Effector CD8-positive, alpha-beta T cell (primary cell): ENCODE measurements around the gene FAT1.

Experiments
- DNase-seq: peaks from one replicate; lab custom pipeline; 2025; lab: John Stamatoyannopoulos, UW

The FAT1 gene

GRCh38 chr4:186569533-186570192 lies 154.0 kb downstream of the FAT1 start:
- DNase-seq = no peak

GRCh38 chr4:186566068-186566467 lies 157.6 kb downstream of the FAT1 start:
- no peak for DNase-seq

DNA sequence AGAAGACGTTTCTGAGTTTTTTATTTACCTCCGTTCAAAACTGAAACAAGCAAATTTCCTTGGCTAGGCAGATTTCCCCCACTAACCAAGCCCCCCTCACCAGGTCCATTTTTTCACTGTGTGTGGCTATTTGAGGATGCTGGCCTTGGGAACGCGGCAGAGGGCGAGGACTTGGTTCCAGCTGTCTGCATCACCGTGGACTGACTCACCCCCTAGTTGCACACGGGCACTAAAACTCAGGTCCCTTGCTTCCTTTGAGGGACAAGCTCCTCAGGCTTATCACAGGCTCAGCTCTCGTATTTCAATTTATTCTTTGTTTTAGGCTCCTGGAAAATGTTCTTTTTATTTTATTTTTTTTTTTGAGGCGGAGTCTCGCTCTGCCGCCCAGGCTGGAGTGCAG lies 159.9 kb downstream of the FAT1 start:
- no peak for DNase-seq

DNA sequence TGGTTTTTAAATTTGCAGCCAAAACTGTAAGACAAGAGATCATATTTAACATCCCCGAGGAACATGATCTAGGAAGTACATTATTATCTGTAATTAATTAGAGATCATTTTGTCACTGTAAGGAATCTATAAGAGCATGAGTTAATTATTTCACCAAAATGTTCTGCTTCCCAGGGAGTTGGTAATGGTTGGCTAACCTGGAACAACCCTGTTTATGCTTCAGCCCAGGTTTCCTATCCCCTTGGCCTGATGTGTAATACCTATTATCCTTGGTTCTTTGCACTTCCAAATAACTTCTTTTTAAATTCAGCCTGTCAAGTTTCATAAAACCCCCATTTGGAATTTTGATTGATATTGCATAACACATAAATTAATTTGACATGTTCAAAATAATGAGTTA lies 161.9 kb downstream of the FAT1 start:
- no peak for DNase-seq

DNA sequence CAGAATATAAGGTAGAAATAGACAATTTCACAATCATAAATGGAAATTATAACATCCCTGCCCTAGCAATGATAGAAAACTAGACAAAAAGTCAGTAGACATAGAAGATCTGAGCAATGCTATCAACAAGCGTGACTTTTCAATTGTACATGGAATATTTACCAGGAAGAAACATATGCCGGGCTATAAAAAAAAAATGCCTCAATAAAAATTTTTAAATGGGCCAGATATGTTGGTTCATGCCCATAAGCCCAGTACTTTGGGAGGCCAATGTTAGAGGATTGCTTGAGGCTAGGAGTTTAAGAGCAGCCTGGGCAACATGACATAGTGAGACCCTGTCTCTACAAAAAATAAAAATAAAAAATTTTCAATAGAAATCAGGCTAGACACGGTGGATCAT lies 163.0 kb downstream of the FAT1 start:
- DNase-seq = no peak

- no peak for DNase-seq
Measured at GRCh38 chr4:186557486-186557885, 166.2 kb downstream of the FAT1 start.

DNA sequence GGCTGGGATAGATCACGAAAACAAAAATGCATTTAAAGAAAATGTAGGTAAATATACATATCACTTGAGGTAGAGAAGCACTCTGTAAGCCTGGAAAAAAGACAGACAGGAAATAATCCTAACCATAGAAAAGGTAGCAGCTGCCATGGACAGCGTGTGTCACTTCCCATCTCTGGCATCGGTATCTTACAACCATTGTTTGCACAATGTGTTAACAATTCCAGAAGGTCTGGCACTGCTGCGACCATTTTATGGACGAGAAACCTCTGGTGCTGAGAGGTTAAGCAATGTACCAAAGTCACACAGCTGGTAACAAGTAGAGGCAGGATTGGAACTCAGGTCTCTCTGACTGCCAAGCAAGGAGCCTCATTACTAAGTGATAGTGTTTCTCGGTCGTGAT lies 166.6 kb downstream of the FAT1 start:
- no peak for DNase-seq

DNA sequence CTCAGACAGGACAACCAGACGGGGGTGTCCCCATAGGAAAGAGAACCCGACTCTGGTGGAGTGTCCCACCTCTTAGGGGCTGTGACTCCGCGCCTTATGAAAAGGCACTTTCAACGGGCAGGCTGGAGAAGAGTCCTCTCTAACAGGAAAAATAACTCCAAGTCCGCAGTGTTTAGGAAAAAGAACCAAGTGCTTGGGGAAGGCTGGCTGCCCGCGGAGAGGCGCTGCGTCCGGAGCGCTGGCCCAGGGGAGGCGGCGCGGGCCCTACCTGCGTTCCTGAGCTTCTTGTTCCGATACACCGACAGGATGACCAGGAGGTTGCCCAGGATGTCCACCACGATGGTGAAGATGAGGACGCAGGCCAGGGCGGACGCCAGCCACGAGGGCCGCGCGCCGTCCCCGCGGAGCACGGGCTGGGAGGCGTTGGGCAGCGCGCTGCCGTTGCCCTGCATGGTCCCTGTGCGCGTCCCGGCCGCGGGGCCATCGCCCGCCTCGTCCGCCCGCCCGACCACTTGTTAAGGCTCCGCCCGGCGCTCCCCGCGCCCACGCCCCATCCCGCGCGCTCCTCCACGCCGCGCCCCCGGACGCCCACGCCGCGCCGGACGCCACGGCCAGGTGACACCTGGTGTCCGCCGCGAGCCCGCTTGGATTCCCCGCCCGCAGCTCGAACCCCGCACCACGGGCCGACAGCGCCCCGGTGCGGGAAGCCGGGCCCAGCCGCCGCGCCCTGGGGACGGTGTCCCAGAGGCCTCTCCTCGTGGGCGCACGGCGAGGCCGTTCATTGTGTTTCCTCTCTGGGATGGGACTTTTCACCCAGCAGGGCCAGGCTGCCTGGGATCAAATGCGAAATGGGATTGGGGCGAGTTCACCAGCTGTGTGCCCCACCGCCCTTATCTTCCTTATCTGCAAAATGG lies 168.5 kb downstream of the FAT1 start, which contains the start of gene MTNR1A:
MTNR1A (minus strand) TSS at position 654 of the 914 bp plus-strand sequence; CDS start at position 452, 202 bp downstream.
- DNase-seq = no peak

DNA sequence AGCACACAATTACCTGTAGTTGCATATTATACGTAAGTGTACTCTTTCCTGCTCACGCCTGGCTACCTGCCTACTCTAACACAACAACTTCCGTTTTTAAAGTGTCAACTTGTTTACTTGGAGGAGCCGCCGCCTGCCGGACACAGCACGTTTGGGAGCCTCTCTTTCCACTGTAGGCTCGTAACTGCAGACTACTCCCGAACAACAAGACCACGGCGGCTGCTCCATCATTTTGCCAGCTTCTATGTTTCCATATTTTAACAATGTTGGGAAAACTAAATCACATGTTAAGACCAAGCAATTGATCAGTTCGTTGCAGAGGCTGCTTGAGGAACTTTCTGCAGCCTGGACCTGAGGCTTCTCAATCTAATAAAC lies 169.1 kb downstream of the FAT1 start:
- no peak for DNase-seq

DNA sequence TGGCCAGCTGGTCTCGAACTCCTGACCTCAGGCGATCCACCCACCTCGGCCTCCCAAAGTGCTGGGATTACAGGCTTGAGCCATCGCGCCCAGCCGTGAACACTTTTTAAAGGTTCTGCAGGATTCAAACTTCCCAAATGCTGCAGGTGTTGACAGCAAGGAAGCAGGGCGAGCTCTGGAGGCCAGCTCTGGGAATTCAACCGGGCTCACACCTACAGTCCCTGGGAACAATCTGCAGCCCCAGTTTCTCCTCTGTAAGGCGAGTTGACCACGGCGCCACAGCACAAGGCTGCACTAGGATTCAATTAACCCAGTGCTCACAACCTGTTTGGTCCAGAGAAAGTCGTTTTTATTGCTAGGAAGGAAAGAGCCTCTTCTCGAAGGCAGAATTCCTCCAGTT lies 169.9 kb downstream of the FAT1 start:
- no peak for DNase-seq

DNA sequence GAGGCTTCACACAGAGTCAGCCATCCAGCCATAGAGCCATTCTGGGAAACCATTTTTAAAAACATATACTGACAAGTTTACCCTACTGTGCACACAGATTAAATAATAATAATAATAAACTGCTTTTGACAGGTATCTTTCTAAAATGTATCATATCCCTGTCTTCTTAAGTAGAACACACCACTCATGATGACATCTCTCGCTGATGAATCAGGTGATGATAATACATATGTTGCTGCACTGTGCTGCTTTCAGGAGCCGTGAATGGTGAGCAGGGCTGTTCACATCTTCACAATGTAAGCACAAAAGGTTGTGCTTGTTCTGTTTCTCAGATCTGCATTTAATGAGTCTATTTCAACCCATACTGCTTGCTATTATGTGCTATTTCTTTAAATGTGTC lies 171.8 kb downstream of the FAT1 start:
- no peak for DNase-seq

- DNase-seq = no peak
Measured at GRCh38 chr4:186545436-186545835, 178.2 kb downstream of the FAT1 start.

DNA sequence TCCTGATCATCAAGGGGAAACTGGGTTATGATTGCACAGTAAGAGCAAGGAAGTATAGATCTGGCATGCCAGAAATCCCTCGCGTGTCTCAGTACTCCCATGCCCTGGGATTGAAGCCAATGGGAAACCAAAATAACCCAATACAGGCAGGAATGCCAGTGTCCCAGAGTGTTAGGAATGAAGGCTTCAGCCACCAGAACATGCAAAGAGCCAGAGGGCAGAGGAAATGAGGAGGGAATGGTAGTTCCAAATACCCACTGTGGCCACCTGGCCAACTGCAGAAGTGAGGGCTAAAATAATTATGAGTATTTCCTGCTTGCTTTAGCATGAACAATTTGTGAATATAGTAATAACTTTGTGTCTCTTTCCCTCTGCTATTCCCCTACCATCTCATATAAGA lies 180.4 kb downstream of the FAT1 start:
- DNase-seq = no peak

- no peak for DNase-seq
Measured at GRCh38 chr4:186541801-186542200, 181.9 kb downstream of the FAT1 start.

DNA sequence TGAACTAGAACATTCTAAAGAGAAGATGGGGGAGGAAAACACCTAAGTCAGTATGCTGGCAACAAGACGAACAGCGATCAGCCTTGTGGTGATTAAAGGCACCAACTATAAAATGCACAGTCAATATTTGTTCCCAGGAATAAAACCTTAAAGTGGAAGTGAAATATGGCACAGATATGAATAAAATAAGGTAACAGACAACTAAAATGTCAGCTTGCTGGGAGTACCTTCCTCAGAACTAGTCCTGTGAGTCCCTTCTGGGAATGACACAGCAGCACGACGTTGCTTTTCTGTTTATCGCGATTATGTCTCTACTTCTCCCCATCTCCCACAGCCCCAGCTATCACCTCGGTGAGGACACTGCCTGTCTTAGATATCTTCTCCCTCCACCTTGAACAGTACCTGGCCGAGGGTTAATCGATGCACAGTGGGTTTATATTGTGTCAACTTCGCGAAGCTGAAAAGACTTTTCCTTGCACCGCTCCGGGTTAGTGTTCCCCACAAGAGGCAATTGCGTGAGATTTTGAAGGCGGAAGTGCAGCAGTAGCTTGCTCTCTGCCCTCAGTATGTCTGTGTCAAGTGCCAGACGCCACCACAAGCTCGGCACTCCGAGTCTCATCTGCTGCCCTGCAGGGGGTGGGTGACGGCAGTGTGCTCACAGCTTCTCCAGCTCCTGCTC lies 185.7 kb downstream of the FAT1 start:
- no peak for DNase-seq
